Thyroid gland (tissue), 4 donors: ENCODE measurements around the gene DOK4. TPM values are rescaled to one million over a fixed set of nuclear protein-coding genes. Genes with fewer than 3 reads are reported as not detected.

Experiments used
- DNase-seq, 2 donors: peaks; one replicate each; pipeline ENCODE4 v3.0.0-alpha.2; 2019
- H3K27ac ChIP-seq, 3 donors: fragments of 200-600 bp; sonication (generic); 1 replicate in 2 of 3; 2 replicates in 1 of 3; pipeline ENCODE4 v1.5.1; 2016 to 2019; ENCODE audit warnings: mild to moderate bottlenecking in 1 of 3, moderate library complexity in 1 of 3
- H3K27me3 ChIP-seq: fragments of 200-600 bp; sonication (generic); one replicate; pipeline ENCODE4 v1.5.1; 2019
- H3K36me3 ChIP-seq, 2 donors: fragments of 200-600 bp; sonication (generic); one replicate each; pipeline ENCODE4 v1.5.1; 2016 to 2019
- H3K4me1 ChIP-seq, 2 donors: fragments of 200-600 bp; sonication (generic); one replicate each; pipeline ENCODE4 v1.5.1; 2017 to 2019
- H3K4me3 ChIP-seq, 3 donors: fragments of 200-600 bp; sonication (generic); replicated peaks in 1 of 3; 1 replicate in 2 of 3; 2 replicates in 1 of 3; pipeline ENCODE4 v1.5.1; 2016; ENCODE audit warnings: mild to moderate bottlenecking in 1 of 3
- H3K9me3 ChIP-seq: fragments of 200-600 bp; sonication (generic); one replicate; pipeline ENCODE4 v1.5.1; 2017
- POLR2A ChIP-seq, 2 donors: fragments of 450-650 bp; IDR thresholded peaks; one replicate each; pipeline ENCODE4 v1.6.1; 2017; ENCODE audit warnings: antibody characterized with exemption in 2 of 2, mild to moderate bottlenecking in 2 of 2, moderate library complexity in 1 of 2
- WGBS, 2 donors: methylation state at CpG; one replicate each; pipeline ENCODE4 v1.1.5; 2017; 5-methylcytosine and 5-hydroxymethylcytosine counted together
- intact Hi-C: fragments of 100-400 bp; cut with DNase I; formaldehyde crosslinking; loops from one replicate; pipeline ENCODE4 v1.15.1; 2023
- total RNA-seq, 4 donors: library from RNA; depleted of rRNA; stranded (reverse); fragments of >200 nt; gene quantifications; one replicate each; pipeline ENCODE4 v1.2.3, GENCODE V29; 2016
- TF ChIP-seq, protein P1 (sequence below), 6 experiments: fragments of 200-600 bp in 3 of 6; fragments of 450-650 bp in 3 of 6; sonication (generic) in 3 of 6; IDR thresholded peaks; one replicate each; pipeline ENCODE4 v1.5.1; 2016 to 2019; ENCODE audit warnings: antibody characterized with exemption in 6 of 6, mild to moderate bottlenecking in 2 of 6, inconsistent platforms in 1 of 6, moderate library complexity in 1 of 6

Gene DOK4
- total RNA-seq, 4 donors from 2014 or later = 9.1 to 27.3 (median 13.3) TPM

- WGBS, 2 donors = 51 to 63% methylated on average over 6 of the region's 6 CpGs
- DNase-seq = peak; percentile 27 to 33
- peaks cover 63 to 67% of the 10 kb centered on the region in 2 donors for H3K36me3 ChIP-seq
Measured at GRCh38 chr16:57470711-57471110, 15.6 kb downstream of the DOK4 start.

GRCh38 chr16:57469917-57470470 is 16.3 kb downstream of the DOK4 start:
- H3K4me3 ChIP-seq = no peak overlapping the region
- no peak for TF ChIP-seq POLR2A (IDR thresholded peaks at IDR 0.05)
- TF ChIP-seq, protein P1, sequence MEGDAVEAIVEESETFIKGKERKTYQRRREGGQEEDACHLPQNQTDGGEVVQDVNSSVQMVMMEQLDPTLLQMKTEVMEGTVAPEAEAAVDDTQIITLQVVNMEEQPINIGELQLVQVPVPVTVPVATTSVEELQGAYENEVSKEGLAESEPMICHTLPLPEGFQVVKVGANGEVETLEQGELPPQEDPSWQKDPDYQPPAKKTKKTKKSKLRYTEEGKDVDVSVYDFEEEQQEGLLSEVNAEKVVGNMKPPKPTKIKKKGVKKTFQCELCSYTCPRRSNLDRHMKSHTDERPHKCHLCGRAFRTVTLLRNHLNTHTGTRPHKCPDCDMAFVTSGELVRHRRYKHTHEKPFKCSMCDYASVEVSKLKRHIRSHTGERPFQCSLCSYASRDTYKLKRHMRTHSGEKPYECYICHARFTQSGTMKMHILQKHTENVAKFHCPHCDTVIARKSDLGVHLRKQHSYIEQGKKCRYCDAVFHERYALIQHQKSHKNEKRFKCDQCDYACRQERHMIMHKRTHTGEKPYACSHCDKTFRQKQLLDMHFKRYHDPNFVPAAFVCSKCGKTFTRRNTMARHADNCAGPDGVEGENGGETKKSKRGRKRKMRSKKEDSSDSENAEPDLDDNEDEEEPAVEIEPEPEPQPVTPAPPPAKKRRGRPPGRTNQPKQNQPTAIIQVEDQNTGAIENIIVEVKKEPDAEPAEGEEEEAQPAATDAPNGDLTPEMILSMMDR (IDR thresholded peaks at IDR 0.05) = no peak
- H3K4me1 ChIP-seq = peaks cover 0 to 13% of the 10 kb centered on the region in 2 donors
- 78 to 92% methylated on average over 8 to 9 of the region's 9 CpGs for WGBS, 2 donors
- peaks cover 63 to 69% of the 10 kb centered on the region in 2 donors for H3K36me3 ChIP-seq
- H3K27me3 ChIP-seq = no peaks in the 10 kb centered on the region
- intact Hi-C loops = no loop called here
- no peak for DNase-seq
- H3K27ac ChIP-seq = no peak overlapping the region
- H3K9me3 ChIP-seq = no peaks in the 10 kb centered on the region

More at GRCh38 chr16:57470711-57471110, 15.6 kb downstream of the DOK4 start:
- no peaks in the 10 kb centered on the region for H3K27me3 ChIP-seq
- H3K4me1 ChIP-seq = peaks cover 0 to 12% of the 10 kb centered on the region in 2 donors
- intact Hi-C loops = no loop called here
- TF ChIP-seq, protein P1 (IDR thresholded peaks at IDR 0.05) = no peak
- no peak for TF ChIP-seq POLR2A (IDR thresholded peaks at IDR 0.05)
- no peaks in the 10 kb centered on the region for H3K9me3 ChIP-seq
- no peak overlapping the region for H3K27ac ChIP-seq
- H3K4me3 ChIP-seq = no peak overlapping the region

GRCh38 chr16:57469046-57469445 is 17.2 kb downstream of the DOK4 start:
- DNase-seq = no peak
- intact Hi-C loops = no loop called here
- H3K27ac ChIP-seq = no peak overlapping the region
- H3K36me3 ChIP-seq = peaks cover 63 to 76% of the 10 kb centered on the region in 2 donors
- H3K27me3 ChIP-seq = no peaks in the 10 kb centered on the region
- WGBS, 2 donors = 83 to 91% methylated on average over 11 of the region's 11 CpGs
- peaks cover 3 to 23% of the 10 kb centered on the region in 2 donors for H3K4me1 ChIP-seq
- H3K4me3 ChIP-seq = no peak overlapping the region
- no peak for TF ChIP-seq POLR2A (IDR thresholded peaks at IDR 0.05)
- TF ChIP-seq, protein P1 (IDR thresholded peaks at IDR 0.05) = no peak
- no peaks in the 10 kb centered on the region for H3K9me3 ChIP-seq

- no peak for DNase-seq
- 87 to 92% methylated on average over 2 of the region's 2 CpGs for WGBS, 2 donors
- H3K9me3 ChIP-seq = no peaks in the 10 kb centered on the region
- H3K4me3 ChIP-seq = no peak overlapping the region
- TF ChIP-seq, protein P1 (IDR thresholded peaks at IDR 0.05) = no peak
- TF ChIP-seq POLR2A (IDR thresholded peaks at IDR 0.05) = no peak
- no peak overlapping the region for H3K27ac ChIP-seq
- peaks cover 61 to 69% of the 10 kb centered on the region in 2 donors for H3K36me3 ChIP-seq
- no peaks in the 10 kb centered on the region for H3K27me3 ChIP-seq
- H3K4me1 ChIP-seq = peaks cover 10 to 30% of the 10 kb centered on the region in 2 donors
- intact Hi-C loops = no loop called here
Measured at GRCh38 chr16:57468346-57468745, 17.9 kb downstream of the DOK4 start.

GRCh38 chr16:57464523-57464922 is 21.8 kb downstream of the DOK4 start:
- Histone ChIP-seq H3K27me3 (no peaks in the 10 kb centered on the region), H3K4me1 (peaks cover 14 to 23% of the 10 kb centered on the region in 2 donors), H3K36me3 (peaks cover 47% of the 10 kb centered on the region in 2 donors), H3K4me3 (no peak overlapping the region), H3K27ac (no peak overlapping the region), H3K9me3 (no peaks in the 10 kb centered on the region)
- TF ChIP-seq, protein P1 (IDR thresholded peaks at IDR 0.05) = no peak
- TF ChIP-seq POLR2A (IDR thresholded peaks at IDR 0.05) = no peak
- DNase-seq = no peak
- WGBS, 2 donors = 93 to 94% methylated on average over 2 of the region's 2 CpGs
- intact Hi-C loops = loop anchor here (5.0 kb wide), 1 partner anchor 53 kb away; no protein-coding TSS in a partner anchor
